GM12878 (cell line): ENCODE measurements around the gene POU2F3. TPM values are rescaled to one million over a fixed set of nuclear protein-coding genes. Genes with fewer than 3 reads are reported as not detected.

Source experiments
- ATAC-seq: fragments of 200-7000 bp; cut with Tn5 transposase; 3 replicates; pipeline ENCODE4 v1.9.1; 2020; ENCODE audit warnings: mild to moderate bottlenecking, moderate library complexity
- BruUV-seq: library from RNA; stranded (reverse); fragments of 400-500 nt; replicated peaks from 2 replicates; lab custom pipeline; 2021; lab: Mats Ljungman, UMichigan
- CTCF ChIA-PET: fragments of 300-600 bp; sonication (Branson Sonifier 250); formaldehyde crosslinking; extraction: SDS; loops from one replicate; lab custom pipeline; 2021; ENCODE audit warnings: inconsistent platforms; lab: Yijun Ruan, JAX
- POLR2A ChIA-PET: fragments of 350-600 bp; formaldehyde crosslinking; extraction: SDS; loops from one replicate; lab custom pipeline; 2021; ENCODE audit warnings: inconsistent platforms; lab: Charles Lee
- RAD21 ChIA-PET: fragments of 300-600 bp; sonication (Branson Sonifier 250); formaldehyde crosslinking; loops from one replicate; lab custom pipeline; 2023; ENCODE audit warnings: antibody characterized with exemption; ENCODE audit not compliant: unreplicated experiment; lab: Charles Lee
- SMC1A ChIA-PET: fragments of 300-600 bp; sonication (Branson Sonifier 250); formaldehyde crosslinking; loops from one replicate; lab custom pipeline; 2023; ENCODE audit not compliant: unreplicated experiment, uncharacterized antibody; lab: Charles Lee
- DNase-seq: peaks from one replicate; pipeline ENCODE4 v3.0.0-alpha.2; 2011; ENCODE audit warnings: low read depth, low spot score
- FAIRE-seq: peaks from 3 replicates; lab custom pipeline; 2011; peaks lifted over from hg19 to GRCh38; lab: Jason Lieb, UNC
- H2AFZ ChIP-seq: 2 replicates; pipeline ENCODE4 v1.6.0; 2011; ENCODE audit warnings: low read depth, low read length, control low read depth; ENCODE audit not compliant: control insufficient read depth
- H3K27ac ChIP-seq: 2 replicates; pipeline ENCODE4 v1.5.1; 2011; ENCODE audit warnings: control low read depth; ENCODE audit not compliant: control insufficient read depth, insufficient read depth
- H3K27me3 ChIP-seq, 2 experiments: replicated peaks in 1 of 2; 2 replicates each; pipeline versions ENCODE4 v1.6.0 to v1.6.1; 2011; ENCODE audit warnings: low read length in 1 of 2; ENCODE audit not compliant: control insufficient read depth in 2 of 2, insufficient read depth in 2 of 2
- H3K36me3 ChIP-seq, 2 experiments: 2 replicates each; pipeline ENCODE4 v1.5.1; 2011; ENCODE audit warnings: low read length in 1 of 2; ENCODE audit not compliant: control insufficient read depth in 2 of 2, insufficient read depth in 2 of 2
- H3K4me1 ChIP-seq: 2 replicates; pipeline ENCODE4 v1.6.1; 2011; ENCODE audit warnings: mild to moderate bottlenecking, low read length, moderate library complexity, mixed read lengths; ENCODE audit not compliant: control insufficient read depth, insufficient read depth
- H3K4me2 ChIP-seq: 2 replicates; pipeline ENCODE4 v1.6.0; 2011; ENCODE audit warnings: control low read depth; ENCODE audit not compliant: control insufficient read depth, insufficient read depth
- H3K4me3 ChIP-seq: fragments of 200-600 bp; sonication (generic); 2 replicates; pipeline ENCODE4 v1.5.1; 2016
- H3K79me2 ChIP-seq: 2 replicates; pipeline ENCODE4 v1.6.0; 2011; ENCODE audit warnings: low read length; ENCODE audit not compliant: control insufficient read depth, insufficient read depth
- H3K9ac ChIP-seq: 2 replicates; pipeline ENCODE4 v1.8.0; 2011; ENCODE audit warnings: low read length, control low read depth, mixed read lengths; ENCODE audit not compliant: control insufficient read depth, insufficient read depth
- H3K9me3 ChIP-seq: replicated peaks from 3 replicates; pipeline ENCODE4 v1.5.1; 2011; ENCODE audit warnings: mild to moderate bottlenecking, low read length; ENCODE audit not compliant: control insufficient read depth, insufficient read depth
- H4K20me1 ChIP-seq: 2 replicates; pipeline ENCODE4 v1.6.0; 2011; ENCODE audit not compliant: control insufficient read depth, insufficient read depth
- ASH2L ChIP-seq: fragments of 300-600, 200-600 bp; sonication (generic); IDR thresholded peaks from 2 replicates; pipeline ENCODE4 v1.6.1; 2017; ENCODE audit warnings: low read depth, mild to moderate bottlenecking, borderline replicate concordance
- E2F8 ChIP-seq: fragments of 450-650 bp; IDR thresholded peaks from 2 replicates; pipeline ENCODE4 v1.6.1; 2018; ENCODE audit warnings: mild to moderate bottlenecking, low read depth, moderate library complexity; ENCODE audit not compliant: partially characterized antibody
- EP300 ChIP-seq, 2 experiments: fragments of 150-350 bp in 1 of 2; IDR thresholded peaks; 2 replicates each; pipeline ENCODE4 v1.6.1; 2011 to 2012; ENCODE audit warnings: low read depth in 2 of 2, low read length in 2 of 2, borderline replicate concordance in 1 of 2, improper control_type of control experiment in 1 of 2, inconsistent platforms in 1 of 2; ENCODE audit not compliant: control insufficient read depth in 1 of 2
- KAT2A ChIP-seq: conservative IDR thresholded peaks from 2 replicates; pipeline ENCODE4 v1.6.1; 2011; ENCODE audit warnings: low read depth, low read length; ENCODE audit not compliant: control insufficient read depth
- PML ChIP-seq: IDR thresholded peaks from 2 replicates; pipeline ENCODE4 v1.6.1; 2012; ENCODE audit warnings: low read length, inconsistent platforms
- POLR2AphosphoS2 ChIP-seq: IDR thresholded peaks from 2 replicates; pipeline ENCODE4 v1.6.1; 2011; ENCODE audit warnings: low read depth, mild to moderate bottlenecking, low read length, improper control_type of control experiment, moderate library complexity
- STAT1 ChIP-seq: fragments of 450-650 bp; conservative IDR thresholded peaks from 2 replicates; pipeline ENCODE4 v1.6.1; 2014; ENCODE audit warnings: antibody characterized with exemption, mild to moderate bottlenecking
- SUZ12 ChIP-seq: fragments of 200-600 bp; sonication (generic); IDR thresholded peaks from one replicate; pipeline ENCODE4 v1.6.1; 2018; ENCODE audit warnings: antibody characterized with exemption, mild to moderate bottlenecking; ENCODE audit not compliant: unreplicated experiment
- USF1 ChIP-seq: IDR thresholded peaks from 2 replicates; pipeline ENCODE4 v1.6.1; 2011; ENCODE audit warnings: borderline replicate concordance, low read depth, mild to moderate bottlenecking, moderate library complexity, mixed read lengths, low read length; ENCODE audit not compliant: insufficient read depth; ENCODE audit errors: extremely low read length
- YY1 ChIP-seq: IDR thresholded peaks from 2 replicates; pipeline ENCODE4 v1.6.1; 2011; ENCODE audit warnings: low read depth, mild to moderate bottlenecking, low read length
- WGBS: methylation state at CpG from one replicate; pipeline ENCODE4 v1.1.6; 2016; ENCODE audit warnings: low lambda C conversion rate; ENCODE audit not compliant: insufficient replicate concordance, insufficient coverage; ENCODE audit errors: missing lambda C conversion rate; 5-methylcytosine and 5-hydroxymethylcytosine counted together
- in situ Hi-C: fragments of 300-500 bp; cut with MboI; formaldehyde crosslinking; loops from 9 replicates; pipeline ENCODE4 v1.14.3; 2018; ENCODE audit warnings: mixed read lengths
- intact Hi-C: fragments of 100-400 bp; cut with micrococcal nuclease; formaldehyde crosslinking; loops from one replicate; pipeline ENCODE4 v1.14.2; 2022; ENCODE audit not compliant: unreplicated experiment
- polyA plus RNA-seq, 11 experiments: library from polyadenylated mRNA; depleted of rRNA in 4 of 11; unstranded in 6 of 11; stranded (reverse) in 5 of 11; fragments of >200 nt; fragmentation: Nextera tagmentation in 4 of 11; fragmentation: Illumina TruSeq in 1 of 11; extraction: Ambion mirVana in 4 of 11; extraction: Trizol in 1 of 11; gene quantifications; 1 replicate in 1 of 11; 2 replicates in 10 of 11; pipeline versions ENCODE4 v1.2.1 to v1.2.3, GENCODE V29; 2011 to 2016; ENCODE audit warnings: inconsistent platforms in 2 of 11, missing spikeins in 2 of 11, low read depth in 1 of 11
- total RNA-seq, 4 experiments: library from RNA; depleted of rRNA in 3 of 4; stranded (reverse); fragments of >200 nt in 3 of 4; fragmentation: Illumina TruSeq in 1 of 4; extraction: Trizol in 1 of 4; gene quantifications; 2 replicates each; pipeline versions ENCODE4 v1.2.1 to v1.2.3, GENCODE V29; 2013 to 2021

The POU2F3 gene
- total and polyA plus RNA-seq, 10 of the 15 experiments (the other 5 are each of a cell fraction or from before 2014, with no cell fraction given) = 0.09 to 4.4 (median 0.33) TPM

- no peak overlapping the region for H3K4me2 ChIP-seq
- WGBS = 86% methylated on average over 1 of the region's 1 CpG
- ChIA-PET SMC1A (no interaction called here), RAD21 (interaction anchor here (0.9 kb wide), 1 partner anchor 47 kb away, joined by 3 read pairs; no protein-coding TSS in a partner anchor)
- no peak overlapping the region for H2AFZ ChIP-seq
- no peaks in the 10 kb centered on the region for H3K4me1 ChIP-seq
- BruUV-seq = no TSS peak
- H3K9me3 ChIP-seq = no peaks in the 10 kb centered on the region
- ATAC-seq = no peak
- TF ChIP-seq USF1 (no peak), KAT2A (no peak), STAT1 (no peak)
- TF ChIP-seq, all 136 proteins: peak for 0
- in situ Hi-C loops = no loop called here
- Histone ChIP-seq H3K4me3 (no peak overlapping the region), H4K20me1 (no peaks in the 10 kb centered on the region), H3K36me3 (no peaks in the 10 kb centered on the region; a peak in 3 of 4 replicates), H3K79me2 (peaks cover 2% of the 10 kb centered on the region; the same call in 1 of the 2 replicates), H3K9ac (no peak overlapping the region), H3K27me3 (no peaks in the 10 kb centered on the region), H3K27ac (no peak overlapping the region)
- FAIRE-seq (no peak), DNase-seq (no peak)
- intact Hi-C loops = no loop called here
- POLR2A ChIA-PET = no interaction called here
- CTCF ChIA-PET = no interaction called here
Measured at GRCh38 chr11:120354068-120354467, 114.1 kb downstream of the POU2F3 start.

- H3K9ac ChIP-seq = no peak overlapping the region
- no peaks in the 10 kb centered on the region for H4K20me1 ChIP-seq
- H3K4me3 ChIP-seq = no peak overlapping the region
- CTCF ChIA-PET = interaction anchor here (0.9 to 1.6 kb wide), 4 partner anchors 10 to 20 kb away, joined by 3 to 6 read pairs (median 4); no protein-coding TSS in a partner anchor
- POLR2A ChIA-PET = interaction anchor here (1.1 kb wide), 1 partner anchor 45 kb away, joined by 5 read pairs; no protein-coding TSS in a partner anchor
- H3K9me3 ChIP-seq = no peaks in the 10 kb centered on the region
- H3K36me3 ChIP-seq = no peaks in the 10 kb centered on the region; a peak in 3 of 4 replicates
- no peaks in the 10 kb centered on the region for H3K27me3 ChIP-seq
- DNase-seq (no peak), FAIRE-seq (no peak)
- H3K79me2 ChIP-seq = peaks cover 2% of the 10 kb centered on the region; the same call in 1 of the 2 replicates
- intact Hi-C loops = no loop called here
- no peak overlapping the region for H3K4me2 ChIP-seq
- WGBS = 33% methylated on average over 6 of the region's 6 CpGs
- no peak overlapping the region for H2AFZ ChIP-seq
- no peaks in the 10 kb centered on the region for H3K4me1 ChIP-seq
- H3K27ac ChIP-seq = no peak overlapping the region
- no peak for TF ChIP-seq EP300 (IDR thresholded peaks at IDR 0.05; ENCODE audit: borderline replicate concordance in 1 of 2, control insufficient read depth in 1 of 2, low read depth in 2 of 2, low read length in 2 of 2)
- TF ChIP-seq YY1 = no peak
- TF ChIP-seq E2F8 = no peak
- no peak for TF ChIP-seq PML
- no peak for TF ChIP-seq USF1
- no peak for TF ChIP-seq SUZ12
- no peak for TF ChIP-seq ASH2L
- TF ChIP-seq POLR2AphosphoS2 = no peak
- TF ChIP-seq, all 136 proteins: peak for 0
- ChIA-PET RAD21 (interaction anchor here (0.9 kb wide), 1 partner anchor 46 kb away, joined by 3 read pairs; no protein-coding TSS in a partner anchor), SMC1A (interaction anchor here (1.0 to 1.6 kb wide), 5 partner anchors 9 to 78 kb away, joined by 3 to 8 read pairs (median 3); no protein-coding TSS in a partner anchor)
- in situ Hi-C loops = no loop called here
- BruUV-seq = no TSS peak
- ATAC-seq = no peak
Measured at GRCh38 chr11:120354779-120355178, 114.8 kb downstream of the POU2F3 start.
